OCI-LY3 (cell line): ENCODE data around the gene C2CD4D.

ENCODE experiments used
- EZH2phosphoT487 ChIP-seq: fragments of 200-600 bp; shearing (Covaris generic); IDR thresholded peaks from 2 replicates; pipeline ENCODE4 v1.6.1; 2018; ENCODE audit warnings: antibody characterized with exemption, mixed run types, low read depth
- TF ChIP-seq, protein P1 (sequence below): fragments of 200-600, 300-600 bp; sonication (generic); IDR thresholded peaks from 2 replicates; pipeline ENCODE4 v1.5.1; 2014; ENCODE audit warnings: antibody characterized with exemption, low read length, low read depth

DNA sequence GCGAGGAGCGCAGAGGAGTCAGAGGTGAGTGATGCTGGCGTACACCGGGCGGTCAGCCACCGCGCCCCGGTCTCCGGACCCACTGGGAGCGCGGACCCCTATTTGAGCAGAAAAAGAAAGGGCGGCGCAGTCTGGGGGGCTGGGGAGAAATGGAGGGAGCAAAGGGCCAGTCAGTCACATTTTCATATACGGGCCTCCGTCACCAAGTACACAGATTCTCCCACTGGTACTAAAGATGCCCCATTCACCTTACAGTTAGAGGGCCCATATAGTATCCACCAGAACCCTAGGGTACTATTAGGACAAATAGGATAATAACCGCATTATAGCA lies 573 bp downstream of the C2CD4D start:
- TF ChIP-seq, protein P1, sequence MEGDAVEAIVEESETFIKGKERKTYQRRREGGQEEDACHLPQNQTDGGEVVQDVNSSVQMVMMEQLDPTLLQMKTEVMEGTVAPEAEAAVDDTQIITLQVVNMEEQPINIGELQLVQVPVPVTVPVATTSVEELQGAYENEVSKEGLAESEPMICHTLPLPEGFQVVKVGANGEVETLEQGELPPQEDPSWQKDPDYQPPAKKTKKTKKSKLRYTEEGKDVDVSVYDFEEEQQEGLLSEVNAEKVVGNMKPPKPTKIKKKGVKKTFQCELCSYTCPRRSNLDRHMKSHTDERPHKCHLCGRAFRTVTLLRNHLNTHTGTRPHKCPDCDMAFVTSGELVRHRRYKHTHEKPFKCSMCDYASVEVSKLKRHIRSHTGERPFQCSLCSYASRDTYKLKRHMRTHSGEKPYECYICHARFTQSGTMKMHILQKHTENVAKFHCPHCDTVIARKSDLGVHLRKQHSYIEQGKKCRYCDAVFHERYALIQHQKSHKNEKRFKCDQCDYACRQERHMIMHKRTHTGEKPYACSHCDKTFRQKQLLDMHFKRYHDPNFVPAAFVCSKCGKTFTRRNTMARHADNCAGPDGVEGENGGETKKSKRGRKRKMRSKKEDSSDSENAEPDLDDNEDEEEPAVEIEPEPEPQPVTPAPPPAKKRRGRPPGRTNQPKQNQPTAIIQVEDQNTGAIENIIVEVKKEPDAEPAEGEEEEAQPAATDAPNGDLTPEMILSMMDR, result no peak
- TF ChIP-seq EZH2phosphoT487, result no peak
